Ovary (tissue), 9 donors: ENCODE measurements around the gene OTUB1. TPM values are rescaled to one million over a fixed set of nuclear protein-coding genes. Genes with fewer than 3 reads are reported as not detected.
A peak's percentile ranks its signal among the peaks of the same experiment; 100 is the strongest.

Experiments
- DNase-seq, 5 donors: peaks; one replicate each; pipeline ENCODE4 v3.0.0-alpha.2; 2019 to 2020
- H3K27ac ChIP-seq, 2 donors: fragments of 200-600 bp; one replicate each; pipeline versions ENCODE4 v1.5.1 to v1.8.0; 2019 to 2022
- H3K27me3 ChIP-seq: fragments of 200-600 bp; one replicate; pipeline ENCODE4 v1.8.0; 2022
- H3K36me3 ChIP-seq: fragments of 200-600 bp; sonication (generic); one replicate; pipeline ENCODE4 v1.5.1; 2019
- H3K4me1 ChIP-seq: one replicate; pipeline ENCODE4 v1.8.1; 2013; ENCODE audit warnings: mild to moderate bottlenecking, moderate library complexity; ENCODE audit not compliant: insufficient read depth
- H3K4me3 ChIP-seq: fragments of 200-600 bp; sonication (generic); one replicate; pipeline ENCODE4 v1.5.1; 2017
- H3K9me3 ChIP-seq, 2 donors: fragments of 200-600 bp in 1 of 2; sonication (generic) in 1 of 2; one replicate each; pipeline versions ENCODE4 v1.5.1 to v1.8.1; 2013 to 2019; ENCODE audit warnings: mild to moderate bottlenecking in 1 of 2, moderate library complexity in 1 of 2
- EP300 ChIP-seq: sonication (generic); formaldehyde crosslinking; IDR thresholded peaks from one replicate; pipeline ENCODE4 v1.6.1; 2017; ENCODE audit warnings: antibody characterized with exemption
- POLR2A ChIP-seq: fragments of 450-650 bp; IDR thresholded peaks from one replicate; pipeline ENCODE4 v1.6.1; 2017; ENCODE audit warnings: antibody characterized with exemption, mild to moderate bottlenecking, moderate library complexity
- WGBS, 3 donors: extraction: QIAGEN DNeasy Blood & Tissue Kit in 1 of 3; methylation state at CpG; one replicate each; pipeline versions ENCODE4 v1.1.5 to v1.1.7; 2013 to 2017; 5-methylcytosine and 5-hydroxymethylcytosine counted together
- intact Hi-C, 4 donors: fragments of 100-400 bp; cut with DNase I; formaldehyde crosslinking; loops; one replicate each; pipeline versions ENCODE4 v1.11.0 to v1.15.1; 2022 to 2023
- polyA plus RNA-seq, 2 donors: library from polyadenylated mRNA; stranded (reverse); fragments of 200-250 nt in 1 of 2; fragments of 350-450 nt in 1 of 2; fragmentation: Illumina TruSeq in 1 of 2; extraction: RNeasy Lipid Tissue Mini Kit (QIAGEN cat#74804) in 1 of 2; gene quantifications; one replicate each; pipeline ENCODE4 v1.2.3, GENCODE V29; 2013 to 2014
- total RNA-seq, 7 donors: library from RNA; depleted of rRNA in 2 of 7; stranded (reverse); fragments of >200 nt in 2 of 7; fragmentation: NEBNext Ultra II Directional in 3 of 7; extraction: Animal tissue kit (Norgen Biotek cat#: 25700) in 3 of 7; gene quantifications; one replicate each; pipeline versions ENCODE4 v1.1.0 to v1.2.4, GENCODE V29; 2016 to 2023
- TF ChIP-seq, protein P1 (sequence below), 3 donors: fragments of 450-650 bp in 2 of 3; fragments of 200-600 bp in 1 of 3; IDR thresholded peaks; one replicate each; pipeline versions ENCODE4 v1.5.1 to v1.8.0; 2016 to 2022; ENCODE audit warnings: antibody characterized with exemption in 3 of 3, mild to moderate bottlenecking in 1 of 3
- donor health status: DM: no; HTN: no; CAD: no; lungs with moderate emphysema.
- donor health status: DM: no; HTN: no; CAD: no.
- donor health status: Bipolar disorder and iron deficiency.
- donor health status: DM: yes; HTN: yes; CAD: no.
- donor health status: DM: no; HTN: no; CAD: no.
- donor health status: DM: yes; HTN: yes; CAD: no.

The OTUB1 gene
- total and polyA plus RNA-seq, 9 donors: 34.7 to 66.7 (median 50.7) TPM

DNA sequence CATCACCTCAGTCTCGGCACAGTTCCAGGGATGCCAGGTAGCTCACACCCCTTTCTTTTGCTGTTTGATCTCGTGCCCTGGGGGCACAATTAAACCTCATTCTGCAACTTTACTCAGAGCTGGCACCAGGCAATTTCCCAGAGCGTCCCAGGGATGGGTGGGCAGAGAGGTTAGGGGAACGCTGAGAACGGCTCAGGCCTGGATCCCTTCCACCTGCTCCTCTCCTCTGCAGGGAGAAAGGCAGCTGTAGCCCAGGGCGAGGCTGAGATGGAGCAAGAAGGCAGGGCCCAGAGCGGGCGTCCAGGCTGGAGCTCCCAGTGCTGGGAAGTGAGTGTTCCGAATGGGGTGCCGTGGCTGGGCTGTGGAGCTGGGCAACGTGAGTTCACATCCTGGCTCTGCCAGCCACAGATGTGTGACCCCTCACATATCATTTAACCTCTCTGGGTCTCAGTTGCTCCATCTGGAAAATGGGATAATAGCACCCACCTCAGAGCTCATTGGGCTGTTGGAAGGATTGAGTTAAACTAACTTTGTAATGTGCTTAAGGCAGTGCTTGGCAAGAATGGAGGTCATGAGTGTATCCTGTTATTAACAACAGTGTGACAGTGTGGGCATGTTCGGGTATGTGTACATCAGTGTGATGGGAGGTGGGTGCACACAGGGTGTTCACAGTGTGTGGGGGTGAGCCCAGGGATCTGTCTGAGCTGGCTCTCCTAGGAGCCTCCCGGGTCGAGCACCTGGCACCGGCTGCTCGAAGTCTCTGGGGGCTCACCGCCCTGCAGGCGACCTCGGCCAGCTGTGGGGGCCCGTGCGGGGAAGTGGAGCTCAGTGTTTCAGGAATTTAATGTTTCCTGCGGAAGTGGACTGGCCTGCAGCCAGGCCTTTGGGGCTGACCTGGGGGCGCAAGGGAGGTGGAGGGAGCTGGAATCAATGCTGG lies 15.5 kb downstream of the OTUB1 start:
- H3K9me3 ChIP-seq: no peaks in the 10 kb centered on the region
- no peaks in the 10 kb centered on the region for H3K36me3 ChIP-seq
- 38 to 51% (median 49%) methylated on average over 20 to 23 of the region's 23 CpGs for WGBS, 3 donors
- H3K27me3 ChIP-seq: no peaks in the 10 kb centered on the region
- intact Hi-C loops: loop anchor here in 3 of 4 donors (2.0 to 10.0 kb wide), 3 partner anchors 151 to 293 kb away; partner anchors contain the start of gene KCNK4 (in 1 of the 3)
- peaks cover 8% of the 10 kb centered on the region for H3K4me1 ChIP-seq
- DNase-seq: peak in 4 of 5 donors; percentile 56 to 80 (median 59)
- H3K27ac ChIP-seq: no peak overlapping the region
- no peak overlapping the region for H3K4me3 ChIP-seq
- no peak for TF ChIP-seq EP300
- TF ChIP-seq, protein P1, sequence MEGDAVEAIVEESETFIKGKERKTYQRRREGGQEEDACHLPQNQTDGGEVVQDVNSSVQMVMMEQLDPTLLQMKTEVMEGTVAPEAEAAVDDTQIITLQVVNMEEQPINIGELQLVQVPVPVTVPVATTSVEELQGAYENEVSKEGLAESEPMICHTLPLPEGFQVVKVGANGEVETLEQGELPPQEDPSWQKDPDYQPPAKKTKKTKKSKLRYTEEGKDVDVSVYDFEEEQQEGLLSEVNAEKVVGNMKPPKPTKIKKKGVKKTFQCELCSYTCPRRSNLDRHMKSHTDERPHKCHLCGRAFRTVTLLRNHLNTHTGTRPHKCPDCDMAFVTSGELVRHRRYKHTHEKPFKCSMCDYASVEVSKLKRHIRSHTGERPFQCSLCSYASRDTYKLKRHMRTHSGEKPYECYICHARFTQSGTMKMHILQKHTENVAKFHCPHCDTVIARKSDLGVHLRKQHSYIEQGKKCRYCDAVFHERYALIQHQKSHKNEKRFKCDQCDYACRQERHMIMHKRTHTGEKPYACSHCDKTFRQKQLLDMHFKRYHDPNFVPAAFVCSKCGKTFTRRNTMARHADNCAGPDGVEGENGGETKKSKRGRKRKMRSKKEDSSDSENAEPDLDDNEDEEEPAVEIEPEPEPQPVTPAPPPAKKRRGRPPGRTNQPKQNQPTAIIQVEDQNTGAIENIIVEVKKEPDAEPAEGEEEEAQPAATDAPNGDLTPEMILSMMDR (IDR thresholded peaks at IDR 0.05): no peak

DNA sequence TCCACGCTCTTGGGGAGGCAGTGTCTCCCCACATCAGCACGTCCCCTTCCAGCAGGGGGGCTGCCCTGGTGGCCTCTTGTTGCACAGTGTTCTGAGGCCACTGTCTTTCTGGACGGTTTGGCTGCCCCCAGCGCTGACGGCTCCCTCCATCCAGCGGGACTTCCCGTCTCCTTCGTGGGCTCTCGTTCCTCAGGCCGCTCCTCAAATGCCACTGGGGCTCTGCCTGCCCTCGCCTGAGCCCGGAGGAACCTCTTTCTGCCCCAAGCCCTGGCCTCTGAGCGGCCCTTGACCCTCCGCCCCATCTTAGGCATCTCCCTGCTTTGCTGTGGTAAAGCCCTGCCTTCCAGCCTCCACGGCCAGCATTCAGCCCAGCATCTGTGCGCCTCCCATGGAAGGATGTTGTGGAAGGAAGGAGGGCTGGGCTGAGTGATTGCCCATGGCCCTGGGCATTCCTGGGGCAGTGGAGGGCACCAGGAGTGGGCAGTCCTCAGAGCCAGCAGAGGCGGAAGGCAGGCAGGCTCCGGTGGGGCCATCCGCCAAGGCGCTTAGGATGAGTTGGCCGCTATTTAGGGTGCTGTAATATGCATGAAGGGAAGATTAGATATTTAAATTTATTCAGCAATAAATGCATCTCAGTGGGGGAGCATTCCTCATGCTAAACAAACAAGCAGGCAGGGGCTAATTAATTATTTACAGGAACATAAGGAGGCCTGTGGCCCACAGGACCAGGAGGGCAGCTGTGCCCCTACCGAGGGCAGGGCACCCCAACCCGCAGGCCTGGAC lies 17.8 kb downstream of the OTUB1 start:
- DNase-seq: no peak
- H3K36me3 ChIP-seq: no peaks in the 10 kb centered on the region
- peaks cover 16% of the 10 kb centered on the region for H3K4me1 ChIP-seq
- TF ChIP-seq POLR2A (no peak), EP300 (no peak)
- TF ChIP-seq, protein P1 (IDR thresholded peaks at IDR 0.05): no peak
- intact Hi-C loops: loop anchor here in 2 of 4 donors (5.0 to 10.0 kb wide), 2 partner anchors 148 to 291 kb away; partner anchors contain the start of gene KCNK4 (in 1 of the 2)
- no peaks in the 10 kb centered on the region for H3K27me3 ChIP-seq
- no peaks in the 10 kb centered on the region for H3K9me3 ChIP-seq
- H3K4me3 ChIP-seq: no peak overlapping the region
- 75 to 79% (median 78%) methylated on average over 23 of the region's 23 CpGs for WGBS, 3 donors
- H3K27ac ChIP-seq: no peak overlapping the region

- Histone ChIP-seq H3K27ac (no peak overlapping the region), H3K4me1 (peaks cover 13% of the 10 kb centered on the region), H3K36me3 (no peaks in the 10 kb centered on the region), H3K27me3 (no peaks in the 10 kb centered on the region), H3K9me3 (no peaks in the 10 kb centered on the region), H3K4me3 (no peak overlapping the region)
- TF ChIP-seq POLR2A: no peak
- TF ChIP-seq, protein P1 (IDR thresholded peaks at IDR 0.05): no peak
- no peak for DNase-seq
- intact Hi-C loops: loop anchor here in 2 of 4 donors (5.0 to 10.0 kb wide), 2 partner anchors 148 to 290 kb away; partner anchors contain the start of gene KCNK4 (in 1 of the 2)
- 77 to 85% (median 80%) methylated on average over 4 of the region's 4 CpGs for WGBS, 3 donors
Observed at GRCh38 chr11:64004590-64004984, 18.3 kb downstream of the OTUB1 start.

DNA sequence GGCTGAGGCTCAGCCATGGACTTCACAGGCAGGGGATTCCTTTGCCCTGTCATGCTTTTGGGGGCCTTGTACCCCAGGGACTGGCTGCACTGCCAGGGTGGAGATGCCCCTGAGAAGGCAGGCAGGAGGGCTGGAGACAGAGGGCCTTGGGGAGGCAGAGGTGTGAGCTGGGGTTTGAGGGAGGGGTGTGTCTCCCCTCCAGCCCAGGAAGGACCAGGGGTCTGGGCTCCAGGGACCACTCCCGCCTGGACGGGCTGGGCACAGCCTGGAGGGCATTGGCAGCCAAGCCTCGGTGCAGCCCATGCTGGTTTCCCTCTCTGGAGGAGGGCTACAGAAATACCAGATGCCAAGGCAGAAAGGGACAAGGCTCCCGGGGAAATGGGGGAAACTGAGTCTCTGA lies 19.5 kb downstream of the OTUB1 start:
- Histone ChIP-seq H3K27me3 (no peaks in the 10 kb centered on the region), H3K36me3 (no peaks in the 10 kb centered on the region), H3K9me3 (no peaks in the 10 kb centered on the region), H3K4me1 (peaks cover 8% of the 10 kb centered on the region), H3K27ac (no peak overlapping the region), H3K4me3 (no peak overlapping the region)
- DNase-seq: no peak
- intact Hi-C loops: loop anchor here in 1 of 4 donors (10.0 kb wide), 1 partner anchor 289 kb away; the partner anchor contains the start of gene KCNK4
- WGBS, 3 donors: 90 to 93% (median 93%) methylated on average over 4 of the region's 4 CpGs
- TF ChIP-seq POLR2A (no peak), EP300 (no peak)
- TF ChIP-seq, protein P1 (IDR thresholded peaks at IDR 0.05): no peak
